Fibroblast of lung (primary cell): ENCODE measurements around the gene OPRD1. TPM values are rescaled to one million over a fixed set of nuclear protein-coding genes. Genes with fewer than 3 reads are reported as not detected.

Source experiments
- DNase-seq, 2 donors: peaks; one replicate each; pipeline versions ENCODE4 v3.0.0 to v3.0.0-alpha.2; 2010; ENCODE audit warnings: low read depth in 2 of 2
- H2AFZ ChIP-seq: 2 replicates; pipeline ENCODE4 v1.5.1; 2012; ENCODE audit warnings: low read length, control low read depth, inconsistent platforms
- H3K27ac ChIP-seq: 2 replicates; pipeline ENCODE4 v1.5.1; 2011; ENCODE audit warnings: low read length, control low read depth; ENCODE audit not compliant: insufficient read depth
- H3K27me3 ChIP-seq: 2 replicates; pipeline ENCODE4 v1.5.1; 2011; ENCODE audit warnings: mild to moderate bottlenecking, low read length; ENCODE audit not compliant: control insufficient read depth, insufficient read depth
- H3K36me3 ChIP-seq: 2 replicates; pipeline ENCODE4 v1.5.1; 2011; ENCODE audit warnings: low read length; ENCODE audit not compliant: control insufficient read depth, insufficient read depth
- H3K4me1 ChIP-seq: 2 replicates; pipeline ENCODE4 v1.5.1; 2011; ENCODE audit warnings: low read length; ENCODE audit not compliant: control insufficient read depth, insufficient read depth; ENCODE audit errors: extremely low read depth
- H3K4me2 ChIP-seq: 2 replicates; pipeline ENCODE4 v1.5.1; 2011; ENCODE audit warnings: low read length, control low read depth; ENCODE audit not compliant: insufficient read depth; ENCODE audit errors: extremely low read depth
- H3K4me3 ChIP-seq, 4 experiments: fragments of 200-600 bp in 1 of 4; sonication (generic) in 1 of 4; replicated peaks in 1 of 4; 2 replicates each; pipeline ENCODE4 v1.5.1; 2011 to 2016; ENCODE audit warnings: low read length in 4 of 4, low read depth in 3 of 4, mild to moderate bottlenecking in 3 of 4, control low read depth in 2 of 4, inconsistent platforms in 1 of 4, mixed read lengths in 1 of 4; ENCODE audit not compliant: insufficient read depth in 1 of 4; ENCODE audit errors: control extremely low read depth in 1 of 4
- H3K79me2 ChIP-seq: 2 replicates; pipeline ENCODE4 v1.5.1; 2012; ENCODE audit warnings: mild to moderate bottlenecking, low read length, inconsistent platforms; ENCODE audit not compliant: control insufficient read depth, insufficient read depth
- H3K9ac ChIP-seq: 2 replicates; pipeline ENCODE4 v1.5.1; 2011; ENCODE audit warnings: mild to moderate bottlenecking, low read length, control low read depth; ENCODE audit not compliant: insufficient read depth
- H3K9me3 ChIP-seq: 2 replicates; pipeline ENCODE4 v1.5.1; 2012; ENCODE audit warnings: low read depth, low read length; ENCODE audit not compliant: control insufficient read depth, insufficient read depth
- H4K20me1 ChIP-seq: 2 replicates; pipeline ENCODE4 v1.5.1; 2011; ENCODE audit warnings: low read length; ENCODE audit not compliant: control insufficient read depth, insufficient read depth; ENCODE audit errors: extremely low read depth
- EZH2 ChIP-seq: IDR thresholded peaks from 2 replicates; pipeline ENCODE4 v1.5.1; 2012; ENCODE audit warnings: low read length, control low read depth, mild to moderate bottlenecking; ENCODE audit errors: missing control alignments
- polyA plus RNA-seq, 2 donors: library from polyadenylated mRNA; depleted of rRNA in 1 of 2; stranded (reverse) in 1 of 2; unstranded in 1 of 2; fragments of >200 nt; gene quantifications; 2 replicates each; pipeline ENCODE4 v1.2.1, GENCODE V29; 2011 to 2012; ENCODE audit warnings: missing spikeins in 1 of 2
- total RNA-seq: library from RNA; depleted of rRNA; stranded (reverse); fragments of >200 nt; gene quantifications from 2 replicates; pipeline ENCODE4 v1.2.1, GENCODE V29; 2014
- TF ChIP-seq, protein P1 (sequence below), 2 donors: IDR thresholded peaks in 1 of 2; conservative IDR thresholded peaks in 1 of 2; 1 replicate in 1 of 2; 2 replicates in 1 of 2; pipeline ENCODE4 v1.5.1; 2011 to 2012; ENCODE audit warnings: low read length in 2 of 2, control low read depth in 1 of 2, inconsistent platforms in 1 of 2, low read depth in 1 of 2, mild to moderate bottlenecking in 1 of 2

OPRD1 gene
- total and polyA plus RNA-seq, 2 donors (not counting 1 experiment from before 2014, with no cell fraction given): under 0.01 to 0.01 TPM

DNA sequence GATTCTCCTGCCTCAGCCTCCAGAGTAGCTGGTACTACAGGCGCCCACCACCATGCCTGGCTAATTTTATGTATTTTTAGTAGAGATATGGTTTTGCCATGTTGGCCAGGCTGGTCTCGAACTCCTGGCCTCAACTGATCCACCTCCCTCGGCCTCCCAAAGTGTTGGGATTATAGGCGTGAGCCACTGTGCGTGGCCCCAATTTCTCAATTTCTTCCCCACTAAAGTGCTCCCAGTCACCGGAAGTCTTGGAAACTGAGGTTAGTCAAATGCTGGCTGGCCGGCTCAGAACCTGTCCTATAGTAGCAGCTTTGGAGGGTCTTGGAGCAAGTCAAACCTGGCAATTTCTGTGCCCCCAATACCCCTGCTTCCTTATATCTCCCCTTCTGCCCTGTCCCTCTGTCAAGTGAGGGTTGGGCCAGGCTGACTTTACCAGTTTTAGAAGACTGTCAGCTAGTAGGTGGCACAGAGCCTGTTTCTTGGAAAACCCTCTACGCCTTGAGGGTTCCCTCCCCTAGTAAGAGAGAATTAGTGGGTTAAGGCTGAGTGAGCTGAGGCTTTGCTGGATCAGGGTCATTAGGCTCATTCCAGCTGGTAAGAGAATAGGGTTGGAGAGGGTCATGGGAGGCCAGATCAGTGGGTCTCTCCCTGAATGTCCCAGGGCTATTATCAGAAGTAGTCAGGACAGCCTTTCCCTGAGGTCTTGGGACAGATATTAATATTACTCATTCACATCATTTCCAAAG lies 94.1 kb downstream of the OPRD1 start:
- Histone ChIP-seq H4K20me1 (no peaks in the 10 kb centered on the region), H3K4me3 (no peak overlapping the region), H3K27ac (no peak overlapping the region), H3K27me3 (no peaks in the 10 kb centered on the region), H3K79me2 (no peaks in the 10 kb centered on the region), H3K36me3 (no peaks in the 10 kb centered on the region), H3K9me3 (no peaks in the 10 kb centered on the region), H2AFZ (no peak overlapping the region), H3K4me1 (no peaks in the 10 kb centered on the region), H3K4me2 (no peak overlapping the region), H3K9ac (no peak overlapping the region)
- no peak for DNase-seq
- TF ChIP-seq, protein P1, sequence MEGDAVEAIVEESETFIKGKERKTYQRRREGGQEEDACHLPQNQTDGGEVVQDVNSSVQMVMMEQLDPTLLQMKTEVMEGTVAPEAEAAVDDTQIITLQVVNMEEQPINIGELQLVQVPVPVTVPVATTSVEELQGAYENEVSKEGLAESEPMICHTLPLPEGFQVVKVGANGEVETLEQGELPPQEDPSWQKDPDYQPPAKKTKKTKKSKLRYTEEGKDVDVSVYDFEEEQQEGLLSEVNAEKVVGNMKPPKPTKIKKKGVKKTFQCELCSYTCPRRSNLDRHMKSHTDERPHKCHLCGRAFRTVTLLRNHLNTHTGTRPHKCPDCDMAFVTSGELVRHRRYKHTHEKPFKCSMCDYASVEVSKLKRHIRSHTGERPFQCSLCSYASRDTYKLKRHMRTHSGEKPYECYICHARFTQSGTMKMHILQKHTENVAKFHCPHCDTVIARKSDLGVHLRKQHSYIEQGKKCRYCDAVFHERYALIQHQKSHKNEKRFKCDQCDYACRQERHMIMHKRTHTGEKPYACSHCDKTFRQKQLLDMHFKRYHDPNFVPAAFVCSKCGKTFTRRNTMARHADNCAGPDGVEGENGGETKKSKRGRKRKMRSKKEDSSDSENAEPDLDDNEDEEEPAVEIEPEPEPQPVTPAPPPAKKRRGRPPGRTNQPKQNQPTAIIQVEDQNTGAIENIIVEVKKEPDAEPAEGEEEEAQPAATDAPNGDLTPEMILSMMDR (conservative IDR thresholded peaks at IDR 0.05 in 1 of 2, IDR thresholded peaks at IDR 0.05 in 1 of 2; ENCODE audit: low read depth in 1 of 2, low read length in 2 of 2): no peak
- TF ChIP-seq EZH2: no peak

DNA sequence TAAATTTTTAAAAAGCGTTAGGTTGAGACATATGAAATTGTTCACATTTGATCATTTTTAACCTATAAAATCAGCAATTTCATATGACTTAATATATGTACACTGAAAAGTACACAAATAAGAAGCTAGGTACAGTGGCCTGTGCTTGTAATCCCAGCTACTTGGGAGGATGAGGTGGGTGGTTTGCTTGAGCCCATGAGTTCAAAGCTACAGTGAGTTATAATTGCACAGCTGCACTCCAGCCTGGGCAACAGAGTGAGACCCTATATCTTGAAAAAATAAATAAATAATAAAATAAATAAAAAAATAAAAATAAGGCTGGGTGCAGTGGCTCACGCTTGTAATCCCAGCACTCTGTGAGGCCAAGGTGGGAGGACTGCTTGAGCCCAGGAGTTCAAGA lies 97.2 kb downstream of the OPRD1 start:
- no peaks in the 10 kb centered on the region for H3K36me3 ChIP-seq

DNA sequence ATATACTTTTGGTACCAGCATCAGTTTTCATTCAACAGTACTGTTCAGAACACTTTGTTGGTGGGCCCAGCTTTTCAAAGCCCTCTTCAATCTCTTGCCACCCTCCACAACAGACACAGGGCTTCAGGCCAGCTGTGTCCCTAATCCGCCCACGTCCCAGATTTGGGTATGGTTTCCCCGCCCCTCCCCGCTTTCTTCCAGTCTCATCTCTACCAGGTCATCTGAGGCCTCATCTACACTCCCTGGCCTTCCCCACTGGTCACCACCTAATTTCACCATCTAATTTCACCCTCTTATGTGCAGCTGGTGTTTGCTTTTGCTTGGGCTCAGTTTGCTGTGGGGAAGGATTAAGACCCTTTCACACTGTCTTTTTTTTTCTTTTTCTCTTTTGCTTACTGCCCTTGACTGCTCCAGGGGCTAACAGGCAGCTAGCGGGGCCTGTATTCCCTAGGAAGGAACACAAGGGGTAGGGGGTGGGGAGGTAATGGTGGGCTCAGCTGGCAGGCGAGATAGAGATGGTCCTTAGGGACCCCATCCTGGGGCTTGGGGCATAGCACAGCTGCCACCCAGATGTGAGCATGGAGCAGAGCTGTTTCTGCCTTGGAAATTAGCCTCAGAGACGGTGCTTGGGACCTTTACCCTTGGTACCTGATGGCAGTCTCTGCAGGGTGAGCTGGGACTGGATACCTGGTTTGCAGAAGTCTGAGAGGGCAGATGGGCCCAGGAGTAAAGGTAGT lies 98.6 kb downstream of the OPRD1 start:
- Histone ChIP-seq H3K4me1 (no peaks in the 10 kb centered on the region), H3K27me3 (no peaks in the 10 kb centered on the region), H4K20me1 (no peaks in the 10 kb centered on the region), H3K27ac (no peak overlapping the region), H3K79me2 (no peaks in the 10 kb centered on the region), H3K9me3 (no peaks in the 10 kb centered on the region), H2AFZ (no peak overlapping the region), H3K4me3 (no peak overlapping the region), H3K4me2 (no peak overlapping the region), H3K9ac (no peak overlapping the region), H3K36me3 (no peaks in the 10 kb centered on the region)
- no peak for DNase-seq
- TF ChIP-seq, protein P1 (conservative IDR thresholded peaks at IDR 0.05 in 1 of 2, IDR thresholded peaks at IDR 0.05 in 1 of 2; ENCODE audit: low read depth in 1 of 2, low read length in 2 of 2): no peak
- TF ChIP-seq EZH2: no peak

More for the DNA sequence above, 97.2 kb downstream of the OPRD1 start:
- Histone ChIP-seq H4K20me1 (no peaks in the 10 kb centered on the region), H3K9ac (no peak overlapping the region), H3K27ac (no peak overlapping the region), H3K4me2 (no peak overlapping the region), H3K9me3 (no peaks in the 10 kb centered on the region), H3K27me3 (no peaks in the 10 kb centered on the region), H3K4me1 (no peaks in the 10 kb centered on the region), H3K79me2 (no peaks in the 10 kb centered on the region), H2AFZ (no peak overlapping the region), H3K4me3 (no peak overlapping the region)
- TF ChIP-seq, protein P1 (conservative IDR thresholded peaks at IDR 0.05 in 1 of 2, IDR thresholded peaks at IDR 0.05 in 1 of 2; ENCODE audit: low read depth in 1 of 2, low read length in 2 of 2): no peak
- no peak for TF ChIP-seq EZH2
- DNase-seq: no peak
